GM18499 (cell line): ENCODE data around the gene RTN4RL1.

ENCODE experiments used
- ATAC-seq: cut with Tn5 transposase; IDR thresholded peaks from one replicate; pipeline ENCODE4 v1.9.1; 2021; ENCODE audit warnings: moderate number of reproducible peaks; ENCODE audit not compliant: insufficient read depth, unreplicated experiment

RTN4RL1 gene

GRCh38 chr17:1958134-1958881 is 66.8 kb downstream of the RTN4RL1 start:
- ATAC-seq, result no peak

- ATAC-seq, result no peak
Measured at GRCh38 chr17:1957037-1957436, 68.1 kb downstream of the RTN4RL1 start.

- ATAC-seq, result no peak
Measured at GRCh38 chr17:1956134-1956533, 69.0 kb downstream of the RTN4RL1 start.

GRCh38 chr17:1953831-1954230 is 71.3 kb downstream of the RTN4RL1 start:
- no peak for ATAC-seq

DNA sequence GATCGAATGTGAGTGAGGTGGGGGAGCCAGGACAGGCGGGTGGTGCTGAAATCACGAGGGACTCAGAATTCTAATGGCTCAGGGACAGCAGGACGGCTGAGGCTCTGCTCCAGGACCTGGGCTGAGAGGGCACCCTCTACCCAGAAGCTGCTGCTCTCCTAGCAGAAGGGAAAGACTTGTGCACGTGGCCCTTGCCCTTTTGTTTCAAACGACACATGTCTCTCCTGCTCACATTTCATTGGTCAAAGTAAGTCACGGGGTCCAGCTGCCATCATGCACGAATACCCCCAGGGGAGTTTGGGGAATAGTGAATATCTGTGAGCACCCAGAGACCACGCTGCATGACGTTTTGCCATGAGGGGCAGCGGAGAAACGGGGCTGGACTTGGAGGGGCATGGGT is 73.2 kb downstream of the RTN4RL1 start:
- ATAC-seq, result no peak

DNA sequence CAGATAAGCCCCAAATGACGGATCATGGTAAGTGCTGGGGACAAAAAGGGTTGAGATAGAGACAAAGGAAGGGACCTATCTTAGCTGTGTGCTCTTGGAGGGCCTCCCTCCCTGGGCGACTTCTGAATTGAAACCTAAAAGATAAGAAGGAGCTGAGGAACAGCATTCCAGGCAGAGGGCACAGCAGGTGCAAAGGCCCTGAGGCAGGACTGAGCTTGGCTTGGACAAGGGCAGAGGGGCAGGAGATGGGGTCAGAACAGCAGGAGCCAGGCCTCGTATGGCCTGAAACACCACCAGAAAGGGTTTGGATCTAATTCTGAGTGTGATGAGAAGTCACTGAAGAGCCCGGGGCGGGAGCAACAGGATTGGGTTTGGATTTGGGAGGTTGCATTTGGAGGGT is 75.4 kb downstream of the RTN4RL1 start:
- ATAC-seq, result no peak

GRCh38 chr17:1948517-1948825 is 76.7 kb downstream of the RTN4RL1 start:
- no peak for ATAC-seq

DNA sequence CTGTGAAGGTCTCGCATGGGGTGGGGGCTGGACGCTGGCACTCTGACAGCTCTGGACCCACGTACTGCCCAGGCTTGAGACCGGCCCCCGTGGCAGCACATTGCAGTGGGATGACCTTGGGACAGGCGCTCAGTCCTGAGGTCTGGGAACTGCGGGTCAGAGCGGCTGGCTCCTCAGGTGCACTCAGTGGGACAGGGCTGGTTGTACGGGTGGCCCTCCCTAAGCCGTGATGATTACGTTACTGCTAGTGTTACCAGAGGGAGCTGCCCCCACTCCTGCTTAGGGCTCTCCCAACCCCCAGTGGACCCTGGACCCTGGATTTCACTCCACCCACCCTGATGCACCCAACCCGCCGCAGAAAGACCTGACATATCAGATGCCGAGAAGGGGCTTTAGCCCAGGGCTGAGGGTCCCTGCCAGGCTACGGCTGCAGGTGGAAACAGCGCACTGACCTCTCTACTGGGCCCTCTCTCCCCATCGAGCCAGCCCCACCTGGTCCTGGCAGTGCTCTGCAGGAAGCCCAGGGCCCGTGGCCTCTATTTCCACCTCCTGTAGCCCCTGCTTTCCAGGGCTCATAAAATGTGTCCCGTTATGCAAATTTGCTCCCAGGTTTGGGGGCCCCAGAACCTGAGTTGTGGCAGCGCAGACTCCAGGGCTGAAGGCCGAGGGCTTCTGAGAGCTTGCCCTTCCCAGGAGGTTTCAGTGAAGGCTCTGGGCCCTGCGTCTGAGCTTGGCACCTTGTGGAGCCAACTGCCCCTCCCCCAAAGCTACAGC is 77.2 kb downstream of the RTN4RL1 start:
- ATAC-seq, result no peak

DNA sequence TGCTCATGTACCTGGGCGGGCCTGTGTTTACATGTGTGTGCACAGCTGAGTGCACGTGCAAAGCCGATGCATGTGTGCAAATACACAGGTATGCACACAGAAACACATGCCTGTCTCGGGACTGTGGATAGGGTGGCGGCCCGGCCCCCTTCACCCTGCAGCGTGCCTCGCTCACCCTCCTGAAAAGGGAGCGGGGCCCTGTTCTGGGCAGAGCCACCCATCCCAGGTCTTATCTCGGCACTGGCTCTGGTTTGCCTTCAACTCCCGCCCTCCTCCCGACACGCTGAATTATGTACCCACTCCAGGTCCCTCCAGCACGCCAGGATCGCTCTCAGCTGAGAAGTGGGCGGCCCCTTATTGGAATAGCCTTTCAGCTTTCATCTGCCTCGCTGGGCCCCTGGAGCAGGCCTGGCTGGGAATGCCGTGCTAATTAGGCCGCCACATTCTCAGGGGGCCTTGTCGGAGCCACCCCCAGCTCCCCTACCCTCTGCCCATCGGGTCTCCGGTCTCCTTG is 77.8 kb downstream of the RTN4RL1 start:
- ATAC-seq, result no peak

- ATAC-seq, result no peak
Measured at GRCh38 chr17:1946021-1946932, 78.9 kb downstream of the RTN4RL1 start.

- ATAC-seq, result no peak
Measured at GRCh38 chr17:1945621-1946020, 79.5 kb downstream of the RTN4RL1 start.

DNA sequence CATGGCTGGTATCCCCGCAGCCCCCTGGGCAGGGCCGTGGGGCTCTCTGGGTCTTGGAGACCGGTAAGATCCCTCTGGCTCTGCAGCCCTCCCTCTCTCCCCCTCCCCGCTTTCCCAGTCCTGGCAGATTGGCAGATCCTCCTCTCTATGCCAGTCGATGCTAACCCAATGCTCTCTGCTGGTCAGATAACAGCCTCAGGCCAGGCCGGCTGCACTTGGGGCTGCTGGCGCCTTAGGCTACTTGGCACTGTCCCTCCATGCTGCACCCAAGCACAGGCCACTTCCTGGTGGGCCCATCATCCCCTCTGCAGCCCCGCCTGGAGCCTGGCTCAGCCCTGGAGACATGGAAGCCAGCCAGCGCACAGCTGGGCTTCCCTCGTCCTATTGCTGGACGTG is 81.7 kb downstream of the RTN4RL1 start:
- ATAC-seq, result no peak

GRCh38 chr17:1942666-1943435 is 82.3 kb downstream of the RTN4RL1 start:
- no peak for ATAC-seq

DNA sequence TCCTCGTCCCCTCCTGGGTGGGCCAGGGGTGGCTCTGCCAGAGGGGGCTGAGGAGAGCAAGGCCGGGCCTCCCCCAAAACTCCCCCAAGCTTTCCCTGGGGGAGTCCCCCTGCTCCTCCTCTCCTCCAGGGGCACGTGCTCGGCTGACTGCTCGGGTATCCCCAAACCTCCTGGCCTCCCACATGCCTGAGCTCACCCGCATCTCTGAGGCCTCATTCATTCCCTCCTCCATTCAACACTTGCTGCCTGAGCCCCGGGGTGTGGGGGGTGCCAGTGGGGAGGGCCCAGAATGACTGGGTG is 83.1 kb downstream of the RTN4RL1 start:
- ATAC-seq, result no peak

GRCh38 chr17:1941272-1942065 is 83.7 kb downstream of the RTN4RL1 start:
- no peak for ATAC-seq

DNA sequence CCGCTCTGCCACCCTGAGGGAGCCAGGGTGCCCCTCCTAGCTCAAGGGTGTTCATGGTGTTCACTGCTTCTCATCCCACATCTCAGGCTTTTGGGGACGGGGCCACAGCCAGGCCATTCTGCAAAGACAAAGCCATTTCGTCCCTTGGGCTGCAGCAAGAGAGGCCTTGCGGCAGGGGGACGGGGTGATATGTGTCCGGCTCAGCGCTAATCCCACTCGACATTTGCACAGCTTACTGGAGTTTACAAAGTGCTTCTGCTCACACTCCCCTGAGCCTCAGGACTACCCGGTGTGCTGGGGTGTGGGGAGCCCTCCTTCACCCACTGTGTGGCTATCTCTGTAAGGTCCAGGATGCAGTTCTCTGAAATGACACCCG is 84.3 kb downstream of the RTN4RL1 start:
- no peak for ATAC-seq

DNA sequence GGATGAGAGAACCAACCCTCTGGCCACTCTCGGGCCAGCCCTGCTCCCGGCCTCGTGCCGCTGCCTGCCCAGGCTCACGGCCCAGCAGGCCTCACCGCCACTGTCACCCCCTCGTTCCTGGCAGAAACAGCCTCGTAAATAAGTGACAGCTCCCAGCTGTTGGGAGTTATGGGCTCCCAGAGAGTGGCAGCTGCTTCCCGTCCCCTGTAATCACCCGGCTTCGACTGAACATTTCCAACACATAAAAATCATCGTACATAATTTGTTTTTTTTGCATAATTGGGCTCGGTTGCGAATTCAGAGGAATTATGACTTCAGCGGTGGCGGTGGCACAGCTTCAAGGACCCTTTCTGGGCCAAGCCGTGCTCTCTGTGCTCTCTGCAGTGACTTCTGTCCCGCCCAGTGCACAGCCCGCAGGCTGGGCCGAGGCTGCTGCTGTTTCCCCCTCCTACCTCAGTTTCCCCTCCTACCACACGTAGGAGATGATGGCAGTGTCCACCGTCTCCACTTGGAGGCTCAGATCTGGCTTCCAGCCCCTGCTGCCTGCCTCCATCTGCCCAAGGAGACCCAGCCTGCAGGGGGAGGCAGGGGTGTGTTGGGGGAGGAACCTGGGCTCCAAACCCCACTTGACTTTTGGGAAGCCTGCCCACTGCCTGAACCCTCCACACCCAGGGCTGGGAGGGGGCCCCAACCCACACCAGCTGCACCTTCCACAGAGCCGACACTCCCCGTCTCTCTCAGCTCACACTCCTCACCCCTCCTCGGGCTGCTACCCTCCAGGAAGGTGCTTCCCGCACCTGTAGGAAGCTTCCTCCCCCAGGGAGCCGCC is 84.9 kb downstream of the RTN4RL1 start:
- ATAC-seq, result no peak

- no peak for ATAC-seq
Measured at GRCh38 chr17:1937461-1937860, 87.7 kb downstream of the RTN4RL1 start.

DNA sequence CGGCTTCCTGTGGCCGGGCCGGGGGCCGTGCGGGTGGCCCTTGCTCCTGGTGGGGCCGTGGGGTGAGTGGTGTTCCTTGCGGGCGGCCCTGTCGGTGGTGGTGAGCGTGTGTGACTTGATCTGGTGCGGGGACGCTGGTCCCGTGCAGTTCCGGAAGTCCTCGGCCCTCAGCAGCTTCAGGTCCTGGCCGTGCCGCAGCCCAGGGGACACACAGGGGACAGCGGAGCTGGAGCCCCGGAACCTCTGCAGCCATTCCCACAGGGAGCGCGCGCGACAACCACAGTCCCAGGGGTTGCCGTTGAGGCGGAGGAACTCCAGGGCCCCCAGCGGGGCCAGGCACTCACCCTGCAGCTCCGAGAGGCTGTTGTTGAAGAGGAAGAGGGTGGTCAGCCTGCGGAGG is 88.4 kb downstream of the RTN4RL1 start:
- no peak for ATAC-seq
